Smooth muscle cell (in vitro differentiated cells): ENCODE data around the gene FNTB. TPM values are rescaled to one million over a fixed set of nuclear protein-coding genes. Genes with fewer than 3 reads are reported as not detected.

Source experiments
- DNase-seq: peaks from one replicate; lab custom pipeline; 2025; ENCODE audit not compliant: unreplicated experiment; lab: John Stamatoyannopoulos, UW
- H2AFZ ChIP-seq: fragments of 200-600 bp; sonication (generic); 2 replicates; pipeline ENCODE4 v1.6.0; 2016; ENCODE audit warnings: antibody characterized with exemption, low read depth, mild to moderate bottlenecking
- H3F3A ChIP-seq: fragments of 200-600 bp; sonication (generic); 2 replicates; pipeline ENCODE4 v1.6.0; 2017; ENCODE audit warnings: antibody characterized with exemption, low read depth
- H3K27ac ChIP-seq: fragments of 200-600 bp; sonication (generic); 2 replicates; pipeline ENCODE4 v1.5.1; 2016; ENCODE audit warnings: low read depth, mild to moderate bottlenecking
- H3K27me3 ChIP-seq: fragments of 200-600 bp; sonication (generic); 2 replicates; pipeline ENCODE4 v1.6.1; 2016; ENCODE audit warnings: low read depth, mild to moderate bottlenecking
- H3K36me3 ChIP-seq: fragments of 200-600 bp; sonication (generic); 2 replicates; pipeline ENCODE4 v1.5.1; 2016; ENCODE audit warnings: low read depth
- H3K4me1 ChIP-seq: fragments of 200-600 bp; sonication (generic); 2 replicates; pipeline ENCODE4 v1.5.1; 2016; ENCODE audit warnings: low read depth
- H3K4me2 ChIP-seq: fragments of 200-600 bp; sonication (generic); 2 replicates; pipeline ENCODE4 v1.6.0; 2016; ENCODE audit warnings: mild to moderate bottlenecking
- H3K4me3 ChIP-seq: fragments of 200-600 bp; sonication (generic); 2 replicates; pipeline ENCODE4 v1.5.1; 2016; ENCODE audit warnings: mild to moderate bottlenecking
- H3K79me2 ChIP-seq: fragments of 200-600 bp; sonication (generic); 2 replicates; pipeline ENCODE4 v1.6.0; 2016; ENCODE audit warnings: low read depth, mild to moderate bottlenecking
- H3K9ac ChIP-seq: fragments of 200-600 bp; sonication (generic); 2 replicates; pipeline ENCODE4 v1.6.0; 2016; ENCODE audit warnings: low read depth
- H3K9me3 ChIP-seq: fragments of 200-600 bp; sonication (generic); replicated peaks from 2 replicates; pipeline ENCODE4 v1.5.1; 2016; ENCODE audit warnings: low read depth
- H4K20me1 ChIP-seq: fragments of 200-600 bp; sonication (generic); 2 replicates; pipeline ENCODE4 v1.6.0; 2016; ENCODE audit warnings: low read depth
- CTCF ChIP-seq: fragments of 200-600 bp; sonication (generic); IDR thresholded peaks from 2 replicates; pipeline ENCODE4 v1.5.1; 2017; ENCODE audit warnings: borderline replicate concordance, mild to moderate bottlenecking, antibody characterized with exemption; ENCODE audit not compliant: insufficient read depth, poor library complexity, severe bottlenecking
- WGBS: methylation state at CpG from one replicate; pipeline ENCODE4 v1.1.7; 2016; ENCODE audit warnings: low lambda C conversion rate; 5-methylcytosine and 5-hydroxymethylcytosine counted together
- polyA plus RNA-seq: library from polyadenylated mRNA; unstranded; fragments of >200 nt; fragmentation: Nextera tagmentation; extraction: Ambion mirVana; gene quantifications from 2 replicates; pipeline ENCODE4 v1.2.1, GENCODE V29; 2016
- total RNA-seq: library from RNA; depleted of rRNA; stranded (reverse); fragments of >200 nt; gene quantifications from 2 replicates; pipeline ENCODE4 v1.2.3, GENCODE V29; 2014

FNTB gene
- total and polyA plus RNA-seq, 2 experiments from 2014 or later = 9.3 to 16.3 TPM

- no peak for DNase-seq
- Histone ChIP-seq H3F3A (no peaks in the 10 kb centered on the region), H3K36me3 (no peaks in the 10 kb centered on the region), H4K20me1 (peaks cover 2% of the 10 kb centered on the region), H3K79me2 (no peaks in the 10 kb centered on the region), H2AFZ (no peak overlapping the region), H3K4me3 (no peak overlapping the region), H3K27ac (no peak overlapping the region), H3K9me3 (no peaks in the 10 kb centered on the region), H3K4me2 (no peak overlapping the region), H3K4me1 (no peaks in the 10 kb centered on the region), H3K9ac (no peak overlapping the region), H3K27me3 (no peaks in the 10 kb centered on the region)
- TF ChIP-seq CTCF = no peak
- WGBS = 95% methylated on average over 5 of the region's 5 CpGs
Observed at GRCh38 chr14:65045006-65045405, 58.3 kb downstream of the FNTB start.

GRCh38 chr14:65045709-65046108 lies 59.0 kb downstream of the FNTB start:
- no peak for DNase-seq
- Histone ChIP-seq H3K27ac (no peak overlapping the region), H3K27me3 (no peaks in the 10 kb centered on the region), H3K4me3 (no peak overlapping the region), H3K9ac (no peak overlapping the region), H3K4me1 (no peaks in the 10 kb centered on the region), H3K36me3 (no peaks in the 10 kb centered on the region), H3K4me2 (no peak overlapping the region), H3F3A (no peaks in the 10 kb centered on the region), H3K9me3 (no peaks in the 10 kb centered on the region), H4K20me1 (peaks cover 2% of the 10 kb centered on the region), H2AFZ (no peak overlapping the region), H3K79me2 (no peaks in the 10 kb centered on the region)
- TF ChIP-seq CTCF = no peak
- WGBS = 96% methylated on average over 4 of the region's 4 CpGs

- H3F3A ChIP-seq = no peaks in the 10 kb centered on the region
- H3K9me3 ChIP-seq = no peaks in the 10 kb centered on the region
- H2AFZ ChIP-seq = no peak overlapping the region
- H3K27me3 ChIP-seq = no peaks in the 10 kb centered on the region
- no peaks in the 10 kb centered on the region for H3K36me3 ChIP-seq
- no peak overlapping the region for H3K4me2 ChIP-seq
- H3K27ac ChIP-seq = no peak overlapping the region
- no peak for TF ChIP-seq CTCF
- 96% methylated on average over 4 of the region's 4 CpGs for WGBS
- DNase-seq = no peak
- H3K4me3 ChIP-seq = no peak overlapping the region
- H3K4me1 ChIP-seq = no peaks in the 10 kb centered on the region
- no peaks in the 10 kb centered on the region for H3K79me2 ChIP-seq
- peaks cover 13% of the 10 kb centered on the region for H4K20me1 ChIP-seq
- H3K9ac ChIP-seq = no peak overlapping the region
Observed at GRCh38 chr14:65052832-65053231, 66.1 kb downstream of the FNTB start.

- Histone ChIP-seq H2AFZ (no peak overlapping the region), H4K20me1 (peaks cover 14% of the 10 kb centered on the region), H3K9me3 (no peaks in the 10 kb centered on the region), H3K79me2 (no peaks in the 10 kb centered on the region), H3K36me3 (no peaks in the 10 kb centered on the region), H3K27ac (no peak overlapping the region), H3K9ac (no peak overlapping the region), H3K4me3 (no peak overlapping the region), H3K27me3 (no peaks in the 10 kb centered on the region), H3F3A (no peaks in the 10 kb centered on the region), H3K4me1 (no peaks in the 10 kb centered on the region), H3K4me2 (no peak overlapping the region)
- DNase-seq = no peak
- TF ChIP-seq CTCF = no peak
- 92% methylated on average over 3 of the region's 3 CpGs for WGBS
Observed at GRCh38 chr14:65053466-65053865, 66.8 kb downstream of the FNTB start.
